Inflammatory macrophage treated with lipopolysaccharide for 1 hour (primary cell): ENCODE measurements around the gene SKIL.

ENCODE experiments used
- DNase-seq, 2 donors: peaks; one replicate each; pipeline ENCODE4 v3.0.0-alpha.2; 2020 to 2022

Gene SKIL

DNA sequence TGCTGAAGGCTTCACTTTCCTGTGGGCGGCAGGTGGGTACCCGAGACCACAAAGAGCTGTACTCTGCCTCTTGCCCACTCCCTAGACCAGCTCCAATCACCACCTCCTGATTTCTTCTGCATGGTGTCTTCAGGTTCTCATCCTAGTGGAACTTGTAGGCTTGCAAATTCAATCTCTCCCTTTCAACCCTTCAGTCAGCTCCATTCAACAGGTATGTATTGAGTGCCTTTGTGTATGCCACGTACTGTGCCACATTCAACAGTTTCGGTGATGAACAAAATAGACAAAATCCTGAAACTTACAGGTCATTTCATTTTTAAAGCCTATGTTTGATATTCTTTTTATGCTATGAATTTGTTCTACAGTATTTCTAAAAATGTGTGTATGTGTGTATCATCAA lies 55.8 kb downstream of the SKIL start:
- DNase-seq = no peak

DNA sequence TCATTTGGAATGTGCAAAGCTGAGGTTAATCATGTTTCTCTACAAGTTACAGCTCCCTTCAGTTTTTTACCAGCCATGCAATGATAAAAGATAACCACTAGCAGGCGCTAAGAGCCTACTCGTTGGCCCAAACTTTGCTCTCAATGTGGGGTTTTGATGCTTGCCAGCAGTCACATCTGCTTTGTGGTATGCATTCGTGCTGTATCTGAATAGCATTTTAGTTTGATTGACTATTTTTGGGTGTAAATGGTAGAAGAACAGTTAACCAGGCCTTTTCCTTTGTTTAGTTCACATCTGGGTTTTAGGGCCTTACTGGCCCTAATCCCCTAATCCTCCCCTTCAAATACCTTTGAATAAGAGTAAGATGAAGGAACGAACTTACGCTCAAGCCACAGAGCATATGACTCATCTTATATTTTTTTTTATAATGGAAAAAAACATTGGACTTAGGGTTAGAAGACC lies 56.7 kb downstream of the SKIL start:
- DNase-seq = peak; percentile 20 to 72

DNA sequence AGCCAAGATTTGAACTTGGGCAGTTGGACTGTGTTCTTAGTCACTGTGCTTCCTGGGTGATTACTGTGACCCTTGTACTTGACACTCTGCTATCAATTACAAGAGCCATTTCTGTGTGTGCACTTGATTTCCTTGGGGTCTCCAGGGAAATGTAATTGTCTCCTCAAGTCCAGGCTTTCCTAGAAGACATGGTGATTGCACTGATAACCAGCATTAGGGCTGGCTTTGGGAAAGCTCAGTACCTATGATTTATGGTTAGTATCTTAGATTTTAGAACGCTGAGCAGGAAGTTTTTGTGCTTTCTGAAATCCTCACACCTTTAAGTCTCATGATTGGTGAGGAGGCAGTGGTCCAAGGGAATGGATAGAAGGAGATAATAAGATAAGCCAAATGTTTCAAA lies 59.6 kb downstream of the SKIL start:
- no peak for DNase-seq

DNA sequence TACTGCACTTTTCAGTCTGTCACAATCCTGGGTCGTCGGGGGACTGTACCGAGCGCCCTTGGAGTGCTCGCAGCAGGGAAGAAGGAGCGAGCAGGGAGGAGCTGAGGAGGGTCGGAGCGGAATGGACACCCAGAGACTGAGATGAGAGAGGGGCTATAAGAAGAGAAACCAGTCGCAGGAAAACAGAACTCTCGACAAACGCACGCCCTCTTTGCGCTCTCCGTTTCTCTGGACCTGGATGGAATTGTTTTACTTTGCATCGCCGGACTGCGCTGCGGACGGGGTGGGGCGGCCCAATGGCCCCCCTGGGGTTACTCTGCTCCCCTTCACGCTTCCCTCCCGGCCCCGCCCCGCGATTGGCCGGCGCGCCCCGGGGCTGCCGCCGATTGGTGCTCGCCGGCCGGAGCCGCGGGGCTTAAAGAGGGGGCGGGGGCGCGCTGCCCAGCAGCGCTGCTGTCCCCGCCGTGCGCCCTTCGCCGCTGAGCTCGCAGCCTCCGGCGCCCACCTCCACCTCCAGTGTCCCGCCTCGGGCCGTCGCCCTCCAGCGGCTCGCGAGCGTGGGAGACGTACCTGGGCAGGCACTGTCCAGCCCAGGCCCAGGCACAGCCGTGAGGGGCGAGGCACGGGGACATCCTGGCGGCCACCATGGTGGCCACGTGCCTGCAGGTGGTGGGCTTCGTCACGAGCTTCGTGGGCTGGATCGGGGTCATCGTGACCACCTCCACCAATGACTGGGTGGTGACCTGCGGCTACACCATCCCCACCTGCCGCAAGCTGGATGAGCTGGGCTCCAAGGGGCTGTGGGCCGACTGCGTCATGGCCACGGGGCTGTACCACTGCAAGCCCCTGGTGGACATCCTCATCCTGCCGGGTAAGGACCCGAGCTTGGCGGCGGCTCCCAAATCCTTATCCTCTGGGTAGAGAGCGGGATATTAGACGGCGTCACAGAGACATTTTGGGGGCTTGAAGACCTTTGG lies 61.2 kb downstream of the SKIL start, which contains the start of gene CLDN11:
Gene CLDN11, plus strand, starts transcription at position 447 of the 977 bp plus-strand sequence. Its CDS starts 199 bp downstream, at position 646.
- DNase-seq = no peak

DNA sequence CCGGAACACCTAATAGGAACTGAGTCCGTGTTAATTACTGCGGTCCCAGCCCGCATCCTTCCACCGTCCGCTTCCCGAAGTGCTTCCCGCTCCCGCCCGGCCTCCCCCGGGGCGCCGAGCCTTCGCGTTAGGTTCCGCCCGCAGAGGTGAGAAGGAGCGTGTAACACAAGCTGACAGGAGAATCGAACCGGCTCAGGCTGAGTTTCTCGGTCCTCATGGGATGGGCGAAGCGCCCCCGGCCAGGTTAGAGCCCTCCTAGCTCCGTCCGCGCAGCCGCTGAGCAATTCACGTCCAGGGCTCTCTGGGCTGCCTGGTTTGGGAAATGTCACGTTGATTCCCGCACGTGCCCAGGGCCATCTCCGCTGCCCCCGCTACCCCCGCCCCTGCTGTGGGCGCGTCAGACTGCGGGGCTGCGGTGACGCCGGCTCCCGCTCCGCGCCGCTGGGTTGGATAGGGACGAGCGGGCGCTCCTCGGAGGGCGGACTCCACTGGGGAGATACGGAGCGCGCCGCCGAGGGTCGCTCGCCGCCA lies 62.1 kb downstream of the SKIL start:
- no peak for DNase-seq

DNA sequence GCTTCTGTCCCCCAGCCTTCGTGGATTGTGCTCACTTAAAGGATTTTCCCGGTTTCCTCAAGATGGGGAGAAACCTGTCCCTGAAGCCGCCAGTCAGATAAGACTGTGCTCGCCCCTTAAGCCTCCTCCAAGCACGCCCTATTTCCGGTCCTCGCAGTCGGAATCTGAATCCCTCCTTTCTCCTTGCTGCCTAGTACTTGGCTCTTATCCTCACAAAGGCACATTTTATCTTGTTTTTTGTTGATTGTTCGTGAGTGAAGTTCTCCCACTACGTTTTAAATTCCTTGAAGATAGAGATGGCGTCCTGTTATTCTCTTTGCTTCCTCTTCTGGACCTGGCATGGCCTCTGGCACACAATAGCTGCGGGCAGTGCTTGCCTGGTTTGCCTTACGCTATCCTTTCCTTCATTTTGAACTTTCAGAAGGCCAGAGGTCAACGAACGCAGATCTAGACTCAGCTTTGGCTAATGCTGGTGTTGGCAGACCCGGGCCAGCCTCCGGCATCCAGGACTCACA lies 62.8 kb downstream of the SKIL start:
- DNase-seq = no peak

DNA sequence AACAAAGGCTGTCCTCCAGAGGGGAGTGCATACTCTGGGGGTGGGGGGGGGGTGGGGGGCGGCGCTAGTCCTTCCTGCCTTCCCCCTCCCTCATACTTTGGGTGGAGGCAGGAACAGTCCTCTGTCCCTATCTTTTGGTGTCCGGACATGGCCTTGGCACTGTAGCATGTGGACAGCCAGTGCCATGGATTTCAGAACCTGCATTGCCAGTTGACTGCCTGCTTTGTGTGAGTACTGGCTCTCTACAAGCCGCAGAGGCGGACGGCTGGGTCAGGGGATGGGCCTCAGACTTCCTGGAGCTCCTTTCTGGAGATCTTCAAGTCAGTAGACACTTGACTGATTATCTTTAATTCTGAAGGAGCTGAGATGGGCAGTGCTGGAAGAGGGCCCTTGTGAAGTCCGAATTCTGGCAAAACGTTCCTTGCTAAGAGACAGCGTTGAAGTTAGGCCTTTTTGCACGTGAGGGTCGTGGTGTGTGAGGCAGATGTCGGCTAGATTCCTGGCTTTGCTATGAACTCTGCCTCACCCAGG lies 63.7 kb downstream of the SKIL start:
- DNase-seq = no peak

DNA sequence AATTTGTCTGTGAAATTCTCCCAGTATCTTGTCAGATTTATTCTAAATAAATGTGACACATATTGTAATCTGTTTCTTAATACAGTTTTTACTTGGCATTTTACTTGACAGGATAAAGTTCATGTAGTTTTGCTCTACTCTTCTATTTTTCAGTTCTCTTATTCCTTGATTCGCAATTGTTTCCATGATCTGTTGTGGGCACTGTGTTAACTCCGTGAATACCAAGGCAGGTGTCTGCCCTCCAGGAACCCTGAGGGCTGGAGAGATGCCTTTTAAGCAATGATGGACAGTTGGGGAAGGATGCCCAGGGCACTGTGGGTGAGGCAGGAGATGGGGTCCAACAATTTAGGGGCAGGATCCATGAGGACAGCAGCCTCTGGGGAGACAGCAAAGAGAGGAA lies 64.2 kb downstream of the SKIL start:
- DNase-seq = no peak

DNA sequence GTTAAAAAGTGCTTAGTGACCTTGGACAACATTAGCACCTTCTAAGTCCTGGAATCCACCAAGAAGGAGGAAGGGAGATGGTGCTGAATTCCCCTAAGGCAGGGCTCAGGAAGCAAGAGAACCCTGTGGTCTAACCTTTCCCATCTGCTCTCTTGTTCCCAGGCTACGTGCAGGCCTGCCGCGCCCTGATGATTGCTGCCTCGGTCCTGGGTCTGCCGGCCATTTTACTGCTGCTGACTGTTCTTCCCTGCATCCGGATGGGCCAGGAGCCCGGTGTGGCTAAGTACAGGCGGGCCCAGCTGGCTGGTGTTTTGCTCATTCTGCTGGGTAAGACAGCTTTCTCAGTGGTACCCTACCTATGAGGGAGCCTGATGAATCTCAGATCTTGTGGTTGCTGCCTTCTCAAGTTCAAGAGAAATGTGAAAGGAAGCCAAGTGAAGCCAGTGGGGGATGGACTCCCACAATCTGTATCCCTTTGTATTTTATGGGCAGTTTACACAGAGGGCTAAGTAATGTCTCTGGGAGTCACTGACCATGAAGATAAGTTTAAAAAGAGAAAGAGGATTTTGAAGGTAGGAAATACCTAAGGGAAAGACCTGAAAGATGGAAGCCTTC lies 65.6 kb downstream of the SKIL start:
- no peak for DNase-seq

DNA sequence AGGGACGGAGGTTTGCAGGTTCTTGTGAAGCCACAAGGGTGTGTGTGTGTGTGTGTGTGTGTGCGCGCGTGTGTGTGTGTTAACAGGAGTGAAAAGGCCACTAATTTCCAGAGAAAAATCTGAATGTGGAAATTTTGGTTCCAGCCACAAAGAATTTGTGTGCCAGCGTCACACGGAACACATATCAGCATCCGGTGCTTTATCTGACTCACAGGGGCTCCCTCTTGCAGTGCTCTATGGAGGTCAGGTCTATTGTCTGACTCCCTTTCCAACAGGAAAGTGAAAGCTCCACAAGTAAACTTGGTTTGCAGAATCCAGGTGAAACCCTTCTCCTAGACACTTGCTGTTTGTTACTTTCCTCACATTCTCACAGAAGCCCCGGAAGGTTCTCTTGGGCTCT lies 67.4 kb downstream of the SKIL start:
- DNase-seq = no peak

DNA sequence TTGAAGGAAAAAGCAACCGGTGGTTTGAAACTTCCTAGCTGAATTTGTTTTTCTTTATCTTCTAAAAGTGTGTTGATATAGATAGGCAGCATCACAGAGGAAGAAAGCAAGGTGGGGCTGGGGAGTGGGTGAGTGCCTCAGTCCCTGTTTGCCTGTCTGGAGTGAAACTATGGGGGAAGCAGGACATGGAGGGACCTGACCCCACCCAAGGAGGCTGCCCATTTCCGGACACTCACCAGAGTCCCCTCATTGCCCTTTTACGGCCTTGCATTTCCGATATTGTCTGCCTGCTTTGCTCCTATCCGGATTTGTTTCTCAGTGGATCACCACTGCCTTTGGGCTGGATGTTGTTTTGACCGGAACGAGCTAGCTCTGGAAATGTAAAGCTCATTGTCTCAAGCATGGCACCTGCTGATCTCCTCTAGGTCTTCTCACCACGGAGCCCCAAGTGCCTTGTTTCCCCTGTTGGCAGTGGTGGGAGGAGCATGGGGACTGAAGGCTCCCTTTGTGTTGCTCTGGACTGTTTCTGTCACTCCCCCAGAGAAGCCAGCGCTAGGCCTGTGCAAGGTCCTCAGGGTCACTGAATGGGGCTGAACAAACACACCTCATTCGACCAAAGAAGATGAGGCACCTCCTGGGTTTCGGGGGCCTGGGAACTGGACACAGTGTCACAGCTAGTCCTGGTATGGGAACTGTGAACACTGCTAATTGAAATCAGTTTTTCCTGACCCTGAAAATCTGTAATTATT lies 68.2 kb downstream of the SKIL start:
- DNase-seq = no peak

DNA sequence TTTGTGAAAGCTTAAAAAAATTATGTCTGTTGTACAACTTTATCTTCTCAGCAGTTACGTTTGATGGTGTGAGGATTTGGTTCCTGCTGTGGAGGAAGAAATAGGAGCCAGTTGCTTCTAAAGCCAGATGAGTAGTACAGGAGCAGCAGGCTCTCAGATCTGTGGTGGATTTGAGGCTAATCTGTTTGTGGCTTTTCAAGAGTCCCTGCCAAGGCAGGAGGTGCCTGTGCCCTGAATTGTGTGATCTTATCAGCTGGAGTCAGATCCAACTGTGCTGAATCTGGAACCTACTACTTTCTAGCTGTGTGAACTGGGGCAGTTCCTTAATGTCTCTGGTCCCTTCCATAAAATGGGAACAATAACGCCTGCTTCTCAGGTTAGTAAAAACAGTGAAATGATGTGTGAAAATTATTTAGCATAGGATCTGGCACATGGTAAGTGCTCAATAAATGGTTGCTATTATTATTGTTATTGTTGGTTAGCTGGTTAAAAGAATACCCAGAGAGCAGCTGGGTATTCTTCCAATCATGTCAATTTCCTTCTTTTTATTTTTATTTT lies 68.8 kb downstream of the SKIL start:
- DNase-seq = no peak

DNA sequence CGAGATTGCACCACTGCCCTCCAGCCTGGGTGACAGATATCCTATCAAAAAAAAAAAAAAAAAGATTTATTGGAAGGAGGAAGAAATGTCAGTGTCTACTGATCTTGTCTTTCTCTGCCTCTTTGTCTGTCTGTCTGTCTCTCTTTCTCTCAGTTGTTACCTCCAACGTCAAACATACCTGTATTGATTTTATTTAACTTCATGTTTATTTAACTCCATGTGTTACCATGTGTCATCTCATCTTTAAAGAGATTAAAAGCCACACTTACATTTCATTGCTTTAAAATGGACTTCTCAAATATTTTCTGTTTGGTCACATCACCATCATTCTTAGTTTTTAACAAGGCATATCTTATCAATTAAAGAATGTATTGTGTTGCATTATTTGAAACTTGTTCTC lies 70.6 kb downstream of the SKIL start:
- no peak for DNase-seq

DNA sequence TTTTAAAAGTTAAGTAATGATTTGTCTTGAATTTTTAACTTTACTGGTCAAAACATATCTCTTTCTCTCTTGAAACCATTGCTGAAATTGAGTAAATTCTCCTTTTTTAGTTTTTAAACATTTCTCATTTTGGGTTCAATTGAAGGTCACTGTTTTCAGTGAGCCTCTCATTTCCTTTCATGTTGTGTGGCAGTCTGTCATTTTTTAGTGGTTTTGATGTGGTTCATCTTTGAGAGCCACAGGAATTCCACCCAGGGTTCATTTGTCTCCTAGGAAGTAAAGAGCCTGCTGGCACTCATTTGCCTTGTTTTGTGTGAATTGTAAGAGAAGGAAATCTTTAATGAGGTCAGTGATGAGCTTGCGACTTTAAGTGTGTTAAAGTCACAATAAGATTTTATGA lies 71.5 kb downstream of the SKIL start:
- DNase-seq = no peak

DNA sequence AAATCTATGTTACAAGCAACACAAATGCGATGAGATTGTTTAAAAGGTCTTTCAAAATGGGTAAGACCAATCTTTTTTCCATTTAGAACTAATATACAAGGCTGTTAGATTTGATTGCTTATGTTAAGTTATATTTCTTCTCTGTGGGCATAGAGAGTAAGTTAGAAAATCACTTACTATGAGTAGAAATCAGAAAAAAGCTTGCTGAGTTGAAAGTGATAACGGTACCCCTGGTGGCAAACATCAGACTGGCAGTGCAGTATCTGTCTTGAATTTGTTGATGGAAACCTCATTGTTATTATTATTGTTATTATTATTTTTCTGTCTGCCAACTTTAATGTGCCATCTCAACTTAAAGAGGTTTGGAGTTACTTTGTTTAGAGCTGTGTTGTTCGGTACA lies 73.5 kb downstream of the SKIL start:
- no peak for DNase-seq

DNA sequence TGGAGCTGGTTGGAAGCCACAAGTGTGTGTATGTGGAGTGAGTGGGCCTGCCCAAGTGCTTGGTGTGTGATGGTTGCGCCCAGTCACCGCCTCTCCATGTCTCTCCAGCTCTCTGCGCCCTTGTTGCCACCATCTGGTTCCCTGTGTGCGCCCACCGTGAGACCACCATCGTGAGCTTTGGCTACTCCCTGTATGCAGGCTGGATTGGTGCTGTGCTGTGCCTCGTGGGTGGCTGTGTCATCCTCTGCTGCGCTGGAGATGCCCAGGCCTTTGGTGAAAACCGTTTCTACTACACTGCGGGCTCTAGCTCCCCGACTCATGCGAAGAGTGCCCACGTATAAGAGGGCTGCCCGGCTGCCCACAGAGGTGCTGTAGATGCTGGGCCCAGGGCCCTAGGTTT lies 74.9 kb downstream of the SKIL start:
- DNase-seq = no peak

DNA sequence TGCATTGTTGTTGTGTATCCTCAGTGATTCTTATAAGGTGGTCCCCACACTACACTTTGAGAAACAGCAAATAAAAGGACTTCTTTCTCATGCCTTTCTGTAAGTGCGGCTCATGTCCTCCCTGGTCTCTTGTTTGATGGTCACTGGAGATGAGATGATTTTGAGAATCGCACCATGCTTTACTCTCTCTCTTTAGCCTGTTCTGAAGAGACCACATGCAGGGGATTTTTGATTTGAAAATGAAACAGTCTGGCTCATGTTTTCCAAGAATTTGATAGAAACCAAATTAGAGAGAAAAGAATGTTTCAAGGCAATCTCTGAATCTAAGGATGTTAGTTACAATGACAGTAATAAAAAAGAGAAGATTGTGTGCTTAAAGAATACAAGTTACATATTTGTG lies 79.2 kb downstream of the SKIL start:
- DNase-seq = no peak

DNA sequence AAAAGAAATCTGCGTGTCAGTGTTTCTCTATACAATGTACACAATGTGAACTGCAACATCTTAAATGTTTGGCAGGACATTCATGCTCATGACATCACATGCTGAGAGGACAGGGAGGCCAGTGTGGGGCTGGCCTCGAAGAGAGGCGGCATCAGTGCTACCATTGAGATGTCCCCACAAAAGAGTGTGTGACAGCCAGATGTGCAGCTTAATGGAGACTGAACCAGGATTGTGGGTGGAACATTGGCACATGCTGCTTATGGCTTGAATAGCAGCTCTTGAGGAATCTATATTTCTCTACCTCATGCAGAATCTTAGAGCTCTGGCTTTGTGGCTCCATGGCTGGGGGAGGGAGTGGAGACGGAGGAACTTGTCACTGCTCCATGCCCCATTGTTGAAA lies 79.7 kb downstream of the SKIL start:
- no peak for DNase-seq

DNA sequence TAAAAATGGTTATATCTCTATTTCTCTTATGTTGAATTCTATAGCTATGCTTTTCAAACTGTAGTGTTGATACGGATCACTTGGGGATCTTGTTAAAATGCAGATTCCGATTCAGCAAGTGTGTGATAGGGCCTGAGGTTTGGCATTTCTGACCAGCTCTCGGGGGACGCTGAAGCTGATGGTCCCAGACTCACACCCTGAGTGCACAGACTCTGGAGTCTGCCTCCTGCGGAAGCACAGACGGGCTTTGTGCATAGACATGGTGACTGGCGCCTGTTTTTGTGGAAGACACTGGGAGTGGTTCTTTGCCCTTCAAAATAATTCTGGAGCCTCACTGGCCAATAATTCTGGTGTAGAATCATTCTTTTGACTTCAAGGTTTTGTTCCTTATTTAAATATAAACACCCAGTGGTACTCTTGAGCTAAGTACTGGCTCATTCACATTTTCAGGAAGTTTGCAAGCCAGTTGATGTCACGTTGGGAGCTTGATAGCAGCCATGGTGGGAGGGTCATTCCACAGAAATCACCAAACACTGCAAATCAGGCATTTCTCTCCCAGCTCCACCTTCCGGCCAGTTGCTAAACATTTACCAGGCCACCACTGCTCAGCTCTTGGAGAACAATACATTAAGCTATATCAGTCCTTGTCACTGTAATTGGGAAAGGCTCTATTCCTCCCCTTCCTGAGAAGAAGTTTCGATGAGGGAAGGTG lies 80.3 kb downstream of the SKIL start:
- DNase-seq = no peak

DNA sequence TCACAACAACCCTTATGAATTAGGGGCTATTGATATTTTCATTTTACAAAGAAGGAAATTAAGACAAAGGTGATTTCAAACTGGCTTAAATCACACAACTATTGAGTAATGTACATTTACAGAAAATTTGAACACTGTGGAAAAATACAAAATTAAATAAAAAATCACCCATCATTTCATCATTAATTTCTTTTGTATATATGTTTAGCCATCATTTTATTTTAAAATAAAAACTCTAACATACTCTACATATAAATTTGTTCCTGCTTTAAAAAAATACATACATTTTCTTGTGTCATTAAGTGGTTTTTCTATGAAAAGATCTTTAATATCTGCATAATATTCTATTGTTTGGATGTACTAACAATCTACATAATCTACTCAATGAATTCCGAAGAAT lies 81.3 kb downstream of the SKIL start:
- DNase-seq = no peak

DNA sequence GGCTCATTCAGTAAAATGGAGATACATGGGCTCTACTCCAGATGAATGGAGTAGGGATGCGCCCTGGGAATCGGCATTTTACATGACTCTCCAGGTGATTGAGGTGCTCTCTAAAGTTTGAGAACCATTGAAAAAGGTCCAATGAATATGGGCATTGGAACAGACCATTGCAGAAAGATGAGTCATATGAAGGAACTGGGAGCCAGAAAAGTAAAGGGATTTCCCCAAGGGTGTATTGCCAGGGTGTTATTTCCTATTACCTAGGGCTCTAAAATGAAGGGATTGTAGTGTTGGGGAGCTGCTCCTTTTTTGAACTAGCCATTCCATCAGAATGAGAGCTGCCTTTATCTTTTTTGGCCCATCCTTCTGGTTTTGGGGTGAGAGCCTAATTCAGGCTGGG lies 82.8 kb downstream of the SKIL start:
- DNase-seq = no peak

DNA sequence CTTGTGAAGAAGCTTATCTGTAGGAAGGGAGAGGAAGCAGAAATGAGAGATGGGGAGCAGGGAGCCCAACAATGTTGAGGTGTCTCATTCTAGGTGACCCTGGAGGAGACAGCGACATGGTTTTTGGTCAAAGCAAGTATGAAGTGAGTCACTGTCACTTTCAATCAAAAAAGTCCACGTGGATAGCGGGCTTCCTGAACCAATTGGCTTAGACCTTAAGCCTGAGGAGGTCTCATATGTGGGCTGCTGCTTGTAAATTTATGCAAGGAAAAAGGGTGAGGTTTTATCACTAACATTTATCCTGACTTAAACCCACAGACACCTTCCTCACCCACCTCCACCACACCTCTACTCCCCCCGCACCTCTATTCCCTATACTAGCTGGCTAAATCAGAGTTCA lies 83.9 kb downstream of the SKIL start:
- no peak for DNase-seq
